ENCODE data around the gene GAS5.
A peak's percentile ranks its signal among the peaks of the same experiment; 100 is the strongest.

DNA sequence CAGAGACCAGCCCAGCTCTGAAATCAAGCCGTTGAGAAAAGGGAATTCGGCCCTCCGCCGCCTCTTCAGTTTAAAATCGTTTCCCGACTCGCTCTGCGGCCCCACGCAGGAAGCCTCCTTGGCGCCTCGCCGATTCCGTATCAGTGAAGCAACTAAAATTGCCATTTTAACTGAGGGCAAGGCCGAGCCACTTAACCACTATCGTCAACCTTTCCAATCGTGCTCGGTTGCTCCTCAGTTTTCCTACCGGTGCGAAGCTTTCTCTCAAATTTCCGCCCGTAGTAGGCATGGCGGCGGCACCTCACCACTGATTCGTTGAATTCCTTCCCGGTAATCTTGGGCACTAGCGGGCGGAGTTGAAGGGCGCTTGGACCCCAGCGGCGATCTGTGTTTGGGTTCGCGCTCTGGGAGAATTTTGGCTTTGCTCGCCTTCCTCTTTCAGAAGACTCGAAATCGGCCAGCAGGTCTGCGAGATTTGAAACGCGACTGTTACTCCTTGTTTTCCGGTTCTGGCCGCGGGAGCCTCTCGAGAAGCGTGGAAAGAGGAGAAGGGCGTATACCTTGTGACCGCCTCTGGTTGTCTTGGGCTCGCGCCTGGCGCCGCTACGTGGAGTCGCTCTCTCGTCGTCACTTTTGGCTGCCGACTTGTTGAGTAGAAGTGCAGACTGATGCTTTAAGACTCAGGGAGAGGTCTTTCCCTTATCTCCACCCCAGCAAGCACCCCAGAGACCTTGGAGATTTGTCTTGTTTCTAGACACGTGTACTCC, 43.3 kb downstream of the GAS5 start, which contains the start of the genes CENPL and DARS2:
- no peak for TF ChIP-seq GTF3C2 (IDR thresholded peaks at IDR 0.05; ENCODE audit: borderline replicate concordance, extremely low read depth, insufficient read length)
- TF ChIP-seq ESRRA (IDR thresholded peaks at IDR 0.05; ENCODE audit: borderline replicate concordance, low read depth): peak; percentile 80
- no peak; the same call in 1 of the 2 replicates for TF ChIP-seq ZEB2 (IDR thresholded peaks at IDR 0.05)
